Left ventricle myocardium superior (tissue), 1 donor: ENCODE measurements around the gene SOST. TPM values are rescaled to one million over a fixed set of nuclear protein-coding genes. Genes with fewer than 3 reads are reported as not detected.
A peak's percentile ranks its signal among the peaks of the same experiment; 100 is the strongest.
"Not testable (repeated sequence)": the region's sequence is repeated elsewhere in the genome, so short reads cannot be mapped to it uniquely, and the experiment has no call there.

Experiments used
- ATAC-seq: fragments of 200-7000 bp; cut with Tn5 transposase; one replicate; pipeline ENCODE4 v1.9.1; 2020; ENCODE audit warnings: mild to moderate bottlenecking, moderate library complexity
- DNase-seq: peaks from one replicate; pipeline ENCODE4 v3.0.0-alpha.2; 2020
- intact Hi-C: fragments of 100-400 bp; cut with micrococcal nuclease; formaldehyde crosslinking; loops from one replicate; pipeline ENCODE4 v1.11.0; 2022
- long read RNA-seq: library from polyadenylated mRNA; unstranded; transcript quantifications from one replicate; pipeline ENCODE4 v2.0.0, GENCODE V29; 2021
- total RNA-seq: library from RNA; stranded (reverse); fragmentation: NEBNext Ultra II Directional; extraction: Animal tissue kit (Norgen Biotek cat#: 25700); gene quantifications from one replicate; pipeline ENCODE4 v1.2.1, GENCODE V29; 2021
- donor health status: DM: no; HTN: yes; CAD: no; lungs with severe emphysema.

Gene SOST
- total RNA-seq: not detected
- long read RNA-seq: 0 reads

GRCh38 chr17:43758497-43759174 is at the start of gene SOST:
Gene SOST (minus strand): TSS chr17:43758791. CDS start chr17:43758741, 50 bp downstream.
- intact Hi-C loops: no loop called here
- DNase-seq (no peak), ATAC-seq (no peak)

GRCh38 chr17:43808076-43808475 is 49.5 kb upstream of the SOST start:
- ATAC-seq: no peak
- no peak for DNase-seq
- intact Hi-C loops: no loop called here

- intact Hi-C loops: no loop called here
- ATAC-seq: no peak
Measured at GRCh38 chr17:43805117-43805516, 46.5 kb upstream of the SOST start.

GRCh38 chr17:43803758-43804157 is 45.2 kb upstream of the SOST start:
- ATAC-seq (no peak), DNase-seq (no peak)
- intact Hi-C loops: no loop called here

More at GRCh38 chr17:43805117-43805516, 46.5 kb upstream of the SOST start:
- DNase-seq: no peak

GRCh38 chr17:43801844-43802243 is 43.3 kb upstream of the SOST start:
- no peak for ATAC-seq
- intact Hi-C loops: no loop called here
- no peak for DNase-seq

- DNase-seq: no peak
- no peak for ATAC-seq
- intact Hi-C loops: no loop called here
Measured at GRCh38 chr17:43800736-43801135, 42.1 kb upstream of the SOST start.

GRCh38 chr17:43799047-43799446 is 40.5 kb upstream of the SOST start:
- intact Hi-C loops: no loop called here
- DNase-seq (no peak), ATAC-seq (peak; percentile 28)

GRCh38 chr17:43798024-43798423 is 39.4 kb upstream of the SOST start:
- DNase-seq, intact Hi-C loops, ATAC-seq: not testable (repeated sequence)

- intact Hi-C loops: not testable (repeated sequence)
Measured at GRCh38 chr17:43792668-43793067, 34.1 kb upstream of the SOST start.

GRCh38 chr17:43791589-43791988 is 33.0 kb upstream of the SOST start:
- ATAC-seq (peak; percentile 67), DNase-seq (no peak)
- intact Hi-C loops: no loop called here

More at GRCh38 chr17:43792668-43793067, 34.1 kb upstream of the SOST start:
- not testable (repeated sequence) for DNase-seq, ATAC-seq

- no peak for DNase-seq
- peak; percentile 25 for ATAC-seq
- intact Hi-C loops: no loop called here
Measured at GRCh38 chr17:43790311-43790940, 31.8 kb upstream of the SOST start.

- ATAC-seq (no peak), DNase-seq (no peak)
- intact Hi-C loops: no loop called here
Measured at GRCh38 chr17:43789482-43789881, 30.9 kb upstream of the SOST start.

GRCh38 chr17:43788540-43788939 is 29.9 kb upstream of the SOST start:
- no peak for DNase-seq
- no peak for ATAC-seq
- intact Hi-C loops: no loop called here

GRCh38 chr17:43787728-43788127 is 29.1 kb upstream of the SOST start:
- intact Hi-C loops: no loop called here
- ATAC-seq (no peak), DNase-seq (no peak)

GRCh38 chr17:43784628-43785101 is 26.1 kb upstream of the SOST start:
- ATAC-seq (no peak), DNase-seq (no peak)
- intact Hi-C loops: no loop called here

GRCh38 chr17:43784068-43784467 is 25.5 kb upstream of the SOST start:
- intact Hi-C loops: no loop called here
- ATAC-seq (no peak), DNase-seq (no peak)

GRCh38 chr17:43782913-43783680 is 24.5 kb upstream of the SOST start:
- intact Hi-C loops: no loop called here
- no peak for ATAC-seq
- no peak for DNase-seq

GRCh38 chr17:43780135-43780534 is 21.5 kb upstream of the SOST start, which contains the start of gene CFAP97D1:
Gene CFAP97D1 (plus strand): TSS chr17:43780435. CDS start chr17:43780463, 28 bp downstream.
- no peak for ATAC-seq
- intact Hi-C loops: no loop called here
- DNase-seq: no peak

- ATAC-seq (peak; percentile 25), DNase-seq (no peak)
Measured at GRCh38 chr17:43779145-43780125, 20.8 kb upstream of the SOST start.

More at GRCh38 chr17:43779145-43780125, 20.8 kb upstream of the SOST start:
- intact Hi-C loops: no loop called here
